ENCODE data around the gene MYO3B.

MYO3B gene

DNA sequence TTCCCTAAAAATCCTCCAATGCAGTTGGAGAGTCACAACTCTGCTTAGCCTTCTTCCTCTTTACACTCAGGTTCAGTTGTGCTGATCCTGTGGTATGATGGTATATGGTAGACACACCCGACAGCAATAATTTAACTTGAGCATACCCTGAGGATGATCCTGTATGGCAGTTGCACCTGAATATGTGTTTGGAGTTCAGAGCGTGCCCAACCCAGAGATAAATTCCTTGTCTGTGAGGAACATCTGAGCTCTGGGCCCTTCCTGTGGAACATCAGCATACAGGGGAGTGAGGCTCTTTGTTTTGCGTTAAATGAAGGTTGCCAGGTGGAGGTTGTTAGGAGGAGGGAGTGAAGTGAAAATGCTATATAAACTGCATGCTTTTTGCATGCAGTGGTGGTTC, 187.7 kb downstream of the MYO3B start:
- peaks cover 4% of the 10 kb centered on the region; the same call in 1 of the 2 replicates for H3K4me1 ChIP-seq (ENCODE audit: insufficient read depth, low read length)
- no peak overlapping the region for H2AFZ ChIP-seq (ENCODE audit: low read depth, low read length)
- H3K27ac ChIP-seq (ENCODE audit: low read length) = no peak overlapping the region
- no peak overlapping the region for H3K9ac ChIP-seq (ENCODE audit: low read depth, low read length)
- no peaks in the 10 kb centered on the region for H3K36me3 ChIP-seq (ENCODE audit: insufficient read depth, low read length)
- DNase-seq (no peak), ATAC-seq (ENCODE audit: insufficient read depth, low read depth) (no peak)
- H3K4me2 ChIP-seq (ENCODE audit: insufficient read depth, low read length) = no peak overlapping the region
- H3K27me3 ChIP-seq (ENCODE audit: insufficient read depth, low read length, poor library complexity) = peaks cover 67% of the 10 kb centered on the region
- peaks cover 5% of the 10 kb centered on the region; the same call in 1 of the 2 replicates for H4K20me1 ChIP-seq (ENCODE audit: insufficient read depth, low read length)
- H3K79me2 ChIP-seq (ENCODE audit: insufficient read depth, low read length) = no peaks in the 10 kb centered on the region
- H3K9me3 ChIP-seq (ENCODE audit: insufficient read depth, low read length, severe bottlenecking) = no peaks in the 10 kb centered on the region
- TF ChIP-seq EZH2 (IDR thresholded peaks at IDR 0.05; ENCODE audit: borderline replicate concordance, low read depth, low read length, severe bottlenecking) = no peak
- TF ChIP-seq, protein P1, sequence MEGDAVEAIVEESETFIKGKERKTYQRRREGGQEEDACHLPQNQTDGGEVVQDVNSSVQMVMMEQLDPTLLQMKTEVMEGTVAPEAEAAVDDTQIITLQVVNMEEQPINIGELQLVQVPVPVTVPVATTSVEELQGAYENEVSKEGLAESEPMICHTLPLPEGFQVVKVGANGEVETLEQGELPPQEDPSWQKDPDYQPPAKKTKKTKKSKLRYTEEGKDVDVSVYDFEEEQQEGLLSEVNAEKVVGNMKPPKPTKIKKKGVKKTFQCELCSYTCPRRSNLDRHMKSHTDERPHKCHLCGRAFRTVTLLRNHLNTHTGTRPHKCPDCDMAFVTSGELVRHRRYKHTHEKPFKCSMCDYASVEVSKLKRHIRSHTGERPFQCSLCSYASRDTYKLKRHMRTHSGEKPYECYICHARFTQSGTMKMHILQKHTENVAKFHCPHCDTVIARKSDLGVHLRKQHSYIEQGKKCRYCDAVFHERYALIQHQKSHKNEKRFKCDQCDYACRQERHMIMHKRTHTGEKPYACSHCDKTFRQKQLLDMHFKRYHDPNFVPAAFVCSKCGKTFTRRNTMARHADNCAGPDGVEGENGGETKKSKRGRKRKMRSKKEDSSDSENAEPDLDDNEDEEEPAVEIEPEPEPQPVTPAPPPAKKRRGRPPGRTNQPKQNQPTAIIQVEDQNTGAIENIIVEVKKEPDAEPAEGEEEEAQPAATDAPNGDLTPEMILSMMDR (IDR thresholded peaks at IDR 0.05; ENCODE audit: borderline replicate concordance, extremely low read depth, low read length, poor library complexity, severe bottlenecking) = no peak
- H3K4me3 ChIP-seq (ENCODE audit: low read depth in 1 of 2, low read length in 2 of 2) = no peak overlapping the region

DNA sequence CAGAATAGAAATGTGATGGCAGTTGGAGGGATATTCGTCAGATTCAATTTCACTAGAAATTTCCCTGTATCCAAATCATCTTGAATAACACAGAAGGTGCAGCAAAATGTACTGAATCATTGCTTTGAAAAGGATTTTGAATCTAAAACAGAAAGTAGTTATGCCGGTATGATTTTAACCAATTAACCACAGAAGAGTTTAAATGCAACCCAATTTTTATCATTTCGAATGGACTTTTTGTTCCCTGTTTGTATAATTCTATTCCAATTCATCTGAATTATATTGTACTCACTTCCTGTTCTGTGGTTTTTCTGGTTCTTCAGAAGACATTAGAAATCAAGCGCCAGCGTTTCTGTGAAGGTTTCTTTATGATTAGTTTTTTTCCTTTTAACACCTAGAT, 190.4 kb downstream of the MYO3B start:
- no peak overlapping the region for H3K9ac ChIP-seq (ENCODE audit: low read depth, low read length)
- no peak overlapping the region for H3K27ac ChIP-seq (ENCODE audit: low read length)
- H3K27me3 ChIP-seq (ENCODE audit: insufficient read depth, low read length, poor library complexity) = peaks cover 56% of the 10 kb centered on the region
- no peaks in the 10 kb centered on the region for H4K20me1 ChIP-seq (ENCODE audit: insufficient read depth, low read length)
- TF ChIP-seq, protein P1 (IDR thresholded peaks at IDR 0.05; ENCODE audit: borderline replicate concordance, extremely low read depth, low read length, poor library complexity, severe bottlenecking) = no peak
- no peak for TF ChIP-seq EZH2 (IDR thresholded peaks at IDR 0.05; ENCODE audit: borderline replicate concordance, low read depth, low read length, severe bottlenecking)
- H2AFZ ChIP-seq (ENCODE audit: low read depth, low read length) = no peak overlapping the region
- H3K4me1 ChIP-seq (ENCODE audit: insufficient read depth, low read length) = peaks cover 5% of the 10 kb centered on the region; the same call in 1 of the 2 replicates
- no peak overlapping the region for H3K4me3 ChIP-seq (ENCODE audit: low read depth in 1 of 2, low read length in 2 of 2)
- H3K79me2 ChIP-seq (ENCODE audit: insufficient read depth, low read length) = no peaks in the 10 kb centered on the region
- H3K36me3 ChIP-seq (ENCODE audit: insufficient read depth, low read length) = no peaks in the 10 kb centered on the region
- H3K4me2 ChIP-seq (ENCODE audit: insufficient read depth, low read length) = no peak overlapping the region
- DNase-seq = no peak
- ATAC-seq (ENCODE audit: insufficient read depth, low read depth) = no peak
- no peaks in the 10 kb centered on the region for H3K9me3 ChIP-seq (ENCODE audit: insufficient read depth, low read length, severe bottlenecking)

DNA sequence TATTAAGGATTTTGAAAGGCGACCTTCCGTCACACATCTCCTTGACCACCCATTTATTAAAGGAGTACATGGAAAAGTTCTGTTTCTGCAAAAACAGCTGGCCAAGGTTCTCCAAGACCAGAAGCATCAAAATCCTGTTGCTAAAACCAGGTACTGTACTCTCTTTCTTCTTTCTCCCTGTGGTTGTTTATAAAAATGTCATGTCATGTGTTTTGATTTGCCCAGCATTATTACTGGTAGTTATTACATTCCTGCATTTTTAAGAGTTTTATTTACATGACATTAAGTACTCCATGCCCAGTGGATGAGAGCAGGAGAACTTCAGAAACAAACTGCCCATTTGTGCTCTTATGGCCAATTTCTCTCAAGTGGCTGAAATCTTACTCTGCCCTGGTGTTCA, 191.3 kb downstream of the MYO3B start:
- TF ChIP-seq EZH2 (IDR thresholded peaks at IDR 0.05; ENCODE audit: borderline replicate concordance, low read depth, low read length, severe bottlenecking) = no peak
- TF ChIP-seq, protein P1 (IDR thresholded peaks at IDR 0.05; ENCODE audit: borderline replicate concordance, extremely low read depth, low read length, poor library complexity, severe bottlenecking) = no peak
- ATAC-seq (ENCODE audit: insufficient read depth, low read depth) = no peak

DNA sequence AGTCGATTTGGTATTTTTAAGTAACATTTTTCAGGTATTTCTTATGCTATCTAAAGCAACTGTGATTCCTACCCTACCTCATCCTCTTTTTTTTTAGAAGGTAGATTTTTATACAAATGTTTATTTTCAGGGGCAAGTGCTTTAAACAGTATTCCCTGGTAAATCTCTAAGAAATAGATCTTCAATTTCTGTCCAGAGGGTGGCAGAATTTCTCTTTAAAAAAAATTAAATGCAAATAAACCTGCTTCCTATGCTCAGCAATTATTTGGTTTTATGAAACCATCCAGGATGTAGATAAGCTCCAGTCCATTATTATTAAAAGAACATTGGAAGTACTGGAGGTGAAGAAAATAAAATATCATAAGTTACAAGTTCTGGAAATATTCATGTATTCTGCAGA, 191.9 kb downstream of the MYO3B start:
- H3K9me3 ChIP-seq (ENCODE audit: insufficient read depth, low read length, severe bottlenecking) = no peaks in the 10 kb centered on the region
- H3K4me2 ChIP-seq (ENCODE audit: insufficient read depth, low read length) = no peak overlapping the region
- no peaks in the 10 kb centered on the region for H3K36me3 ChIP-seq (ENCODE audit: insufficient read depth, low read length)
- TF ChIP-seq, protein P1 (IDR thresholded peaks at IDR 0.05; ENCODE audit: borderline replicate concordance, extremely low read depth, low read length, poor library complexity, severe bottlenecking) = peak; percentile 35
- TF ChIP-seq EZH2 (IDR thresholded peaks at IDR 0.05; ENCODE audit: borderline replicate concordance, low read depth, low read length, severe bottlenecking) = no peak
- no peak overlapping the region for H3K9ac ChIP-seq (ENCODE audit: low read depth, low read length)
- no peaks in the 10 kb centered on the region for H4K20me1 ChIP-seq (ENCODE audit: insufficient read depth, low read length)
- H2AFZ ChIP-seq (ENCODE audit: low read depth, low read length) = no peak overlapping the region
- no peak overlapping the region for H3K27ac ChIP-seq (ENCODE audit: low read length)
- H3K4me1 ChIP-seq (ENCODE audit: insufficient read depth, low read length) = peaks cover 5% of the 10 kb centered on the region; the same call in 1 of the 2 replicates
- ATAC-seq (ENCODE audit: insufficient read depth, low read depth) = no peak
- no peak overlapping the region for H3K4me3 ChIP-seq (ENCODE audit: low read depth in 1 of 2, low read length in 2 of 2)
- no peaks in the 10 kb centered on the region for H3K79me2 ChIP-seq (ENCODE audit: insufficient read depth, low read length)
- DNase-seq = no peak
- peaks cover 57% of the 10 kb centered on the region for H3K27me3 ChIP-seq (ENCODE audit: insufficient read depth, low read length, poor library complexity)

More for the DNA sequence above, 191.3 kb downstream of the MYO3B start:
- Histone ChIP-seq H3K27ac (ENCODE audit: low read length) (no peak overlapping the region), H3K9ac (ENCODE audit: low read depth, low read length) (no peak overlapping the region), H3K4me3 (ENCODE audit: low read depth in 1 of 2, low read length in 2 of 2) (no peak overlapping the region), H3K9me3 (ENCODE audit: insufficient read depth, low read length, severe bottlenecking) (no peaks in the 10 kb centered on the region), H4K20me1 (ENCODE audit: insufficient read depth, low read length) (no peaks in the 10 kb centered on the region), H2AFZ (ENCODE audit: low read depth, low read length) (no peak overlapping the region), H3K27me3 (ENCODE audit: insufficient read depth, low read length, poor library complexity) (peaks cover 58% of the 10 kb centered on the region), H3K79me2 (ENCODE audit: insufficient read depth, low read length) (no peaks in the 10 kb centered on the region), H3K4me2 (ENCODE audit: insufficient read depth, low read length) (no peak overlapping the region), H3K36me3 (ENCODE audit: insufficient read depth, low read length) (no peaks in the 10 kb centered on the region), H3K4me1 (ENCODE audit: insufficient read depth, low read length) (peaks cover 5% of the 10 kb centered on the region; the same call in 1 of the 2 replicates)
- no peak for DNase-seq

Data from DND-41 (cell line).